NT2/D1 (cell line): ENCODE measurements around the gene HOXB2.

Source experiments
- SUZ12 ChIP-seq: IDR thresholded peaks from 2 replicates; pipeline ENCODE4 v1.6.1; 2011; ENCODE audit not compliant: insufficient read length, insufficient read depth; ENCODE audit errors: extremely low read depth
- YY1 ChIP-seq: IDR thresholded peaks from 2 replicates; pipeline ENCODE4 v1.6.1; 2011; ENCODE audit not compliant: insufficient read length, insufficient read depth

DNA sequence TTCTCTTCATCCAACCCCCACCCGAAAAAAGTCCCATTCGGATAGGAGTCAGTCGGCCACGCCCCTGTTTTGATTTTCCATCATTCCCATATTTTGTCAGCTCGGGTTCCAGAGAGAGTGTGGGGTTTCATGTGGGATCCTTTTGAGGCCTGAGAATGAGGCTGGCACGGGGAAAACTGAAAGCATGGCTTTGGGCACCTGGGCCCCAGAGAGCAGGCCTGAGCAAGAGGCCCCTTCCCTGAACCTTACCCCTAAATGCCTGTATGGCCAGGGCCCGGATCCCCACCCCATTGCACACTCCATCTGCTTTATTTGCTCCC is 37.8 kb upstream of the HOXB2 start:
- TF ChIP-seq YY1 (no peak), SUZ12 (no peak)
